Measurements from ENCODE around the gene LY86.
A peak's percentile ranks its signal among the peaks of the same experiment; 100 is the strongest.
"Not testable (repeated sequence)": the region's sequence is repeated elsewhere in the genome, so short reads cannot be mapped to it uniquely, and the experiment has no call there.

The LY86 gene

GRCh38 chr6:6654599-6655575 is 66.4 kb downstream of the LY86 start:
- DNase-seq (ENCODE audit: low spot score) = peak; percentile 61

- DNase-seq (ENCODE audit: low spot score) = no peak
Observed at GRCh38 chr6:6655805-6656251, 67.3 kb downstream of the LY86 start.

- DNase-seq (ENCODE audit: low spot score) = no peak
Observed at GRCh38 chr6:6656287-6656686, 67.8 kb downstream of the LY86 start.

GRCh38 chr6:6657085-6657819 is 68.7 kb downstream of the LY86 start:
- DNase-seq (ENCODE audit: low spot score) = no peak

- no peak for DNase-seq (ENCODE audit: low spot score)
Observed at GRCh38 chr6:6657820-6658217, 69.3 kb downstream of the LY86 start.

- DNase-seq (ENCODE audit: low spot score) = no peak
Observed at GRCh38 chr6:6659600-6660327, 71.2 kb downstream of the LY86 start.

GRCh38 chr6:6660339-6661045 is 72.0 kb downstream of the LY86 start:
- DNase-seq (ENCODE audit: low spot score) = no peak

GRCh38 chr6:6661191-6661590 is 72.7 kb downstream of the LY86 start:
- DNase-seq (ENCODE audit: low spot score) = no peak

- peak; percentile 32 for DNase-seq (ENCODE audit: low spot score)
Observed at GRCh38 chr6:6661684-6662083, 73.2 kb downstream of the LY86 start.

GRCh38 chr6:6663421-6664135 is 75.1 kb downstream of the LY86 start:
- no peak for DNase-seq (ENCODE audit: low spot score)

- no peak for DNase-seq (ENCODE audit: low spot score)
Observed at GRCh38 chr6:6665555-6666243, 77.2 kb downstream of the LY86 start.

- not testable (repeated sequence) for DNase-seq (ENCODE audit: low spot score)
Observed at GRCh38 chr6:6670150-6670549, 81.6 kb downstream of the LY86 start.

- no peak for DNase-seq (ENCODE audit: low spot score)
Observed at GRCh38 chr6:6674872-6675271, 86.4 kb downstream of the LY86 start.

GRCh38 chr6:6676910-6677441 is 88.5 kb downstream of the LY86 start:
- peak; percentile 81 for DNase-seq (ENCODE audit: low spot score)

GRCh38 chr6:6678185-6678671 is 89.7 kb downstream of the LY86 start:
- DNase-seq (ENCODE audit: low spot score) = peak; percentile 46

GRCh38 chr6:6678811-6679210 is 90.3 kb downstream of the LY86 start:
- DNase-seq (ENCODE audit: low spot score) = no peak

GRCh38 chr6:6679633-6680032 is 91.1 kb downstream of the LY86 start:
- DNase-seq (ENCODE audit: low spot score) = no peak

GRCh38 chr6:6680526-6680925 is 92.0 kb downstream of the LY86 start:
- no peak for DNase-seq (ENCODE audit: low spot score)

- DNase-seq (ENCODE audit: low spot score) = no peak
Observed at GRCh38 chr6:6681075-6681849, 92.7 kb downstream of the LY86 start.
